ENCODE data around the gene COX4I2.
"Not testable (repeated sequence)": the region's sequence is repeated elsewhere in the genome, so short reads cannot be mapped to it uniquely, and the experiment has no call there.

GRCh38 chr20:31626534-31626933 is 11.2 kb upstream of the COX4I2 start:
- not testable (repeated sequence) for TF ChIP-seq CTCF (conservative IDR thresholded peaks at IDR 0.05; ENCODE audit: low read length); EZH2phosphoT487 (IDR thresholded peaks at IDR 0.05; ENCODE audit: borderline replicate concordance, low read depth, low read length)

Measured in OCI-LY7 (cell line).